Sigmoid colon (tissue), 7 donors: ENCODE measurements around the gene DNAH14. TPM values are rescaled to one million over a fixed set of nuclear protein-coding genes. Genes with fewer than 3 reads are reported as not detected.

Source experiments
- DNase-seq: peaks from one replicate; pipeline ENCODE4 v3.0.0-alpha.2; 2019
- H3K27ac ChIP-seq, 4 donors: fragments of 200-600 bp; sonication (generic); one replicate each; pipeline ENCODE4 v1.5.1; 2016 to 2019; ENCODE audit warnings: mild to moderate bottlenecking in 1 of 4
- H3K27me3 ChIP-seq, 3 donors: fragments of 200-600 bp; sonication (generic); one replicate each; pipeline ENCODE4 v1.5.1; 2019; ENCODE audit warnings: mild to moderate bottlenecking in 1 of 3
- H3K36me3 ChIP-seq, 4 donors: fragments of 200-600 bp; sonication (generic); one replicate each; pipeline ENCODE4 v1.5.1; 2016 to 2019
- H3K4me1 ChIP-seq, 4 donors: fragments of 200-600 bp; sonication (generic); one replicate each; pipeline ENCODE4 v1.5.1; 2017 to 2019
- H3K4me3 ChIP-seq, 4 donors: fragments of 200-600 bp; sonication (generic); one replicate each; pipeline ENCODE4 v1.5.1; 2017 to 2019; ENCODE audit warnings: mild to moderate bottlenecking in 2 of 4, moderate library complexity in 1 of 4
- H3K9me3 ChIP-seq, 4 donors: fragments of 200-600 bp in 3 of 4; sonication (generic) in 3 of 4; one replicate each; pipeline versions ENCODE4 v1.5.1 to v1.6.1; 2013 to 2019
- CTCF ChIP-seq, 4 experiments: fragments of 450-650 bp in 3 of 4; fragments of 200-600 bp in 1 of 4; IDR thresholded peaks; one replicate each; pipeline ENCODE4 v1.5.1; 2016 to 2019; ENCODE audit warnings: antibody characterized with exemption in 4 of 4, mild to moderate bottlenecking in 3 of 4, moderate library complexity in 2 of 4
- EP300 ChIP-seq, 4 donors: sonication (generic); formaldehyde crosslinking; IDR thresholded peaks; one replicate each; pipeline ENCODE4 v1.6.1; 2017; ENCODE audit warnings: antibody characterized with exemption in 4 of 4
- POLR2A ChIP-seq, 2 donors: fragments of 450-650 bp; IDR thresholded peaks; one replicate each; pipeline ENCODE4 v1.6.1; 2016; ENCODE audit warnings: antibody characterized with exemption in 2 of 2, mild to moderate bottlenecking in 2 of 2, moderate library complexity in 2 of 2
- POLR2AphosphoS5 ChIP-seq, 4 donors: sonication (generic); formaldehyde crosslinking; IDR thresholded peaks; one replicate each; pipeline ENCODE4 v1.6.1; 2017; ENCODE audit warnings: antibody characterized with exemption in 4 of 4
- WGBS, 2 donors: extraction: QIAGEN DNeasy Blood & Tissue Kit; methylation state at CpG; one replicate each; pipeline ENCODE4 v1.1.7; 2013; 5-methylcytosine and 5-hydroxymethylcytosine counted together
- intact Hi-C: fragments of 100-400 bp; cut with DNase I; formaldehyde crosslinking; loops from one replicate; pipeline ENCODE4 v1.15.1; 2023
- polyA plus RNA-seq, 3 donors: library from polyadenylated mRNA; stranded (reverse); fragments of 200-250 nt; gene quantifications; one replicate each; pipeline ENCODE4 v1.2.3, GENCODE V29; 2013
- total RNA-seq, 4 donors: library from RNA; depleted of rRNA; stranded (reverse); fragments of >200 nt; gene quantifications; one replicate each; pipeline ENCODE4 v1.1.0, GENCODE V29; 2016
- donor health status: healthy with polysubstance abuse.
- donor health status: Bipolar disorder and iron deficiency.
- donor health status: healthy.

The DNAH14 gene
- total and polyA plus RNA-seq, 7 donors, result 2.4 to 9.7 (median 3.3) TPM

- DNase-seq, result no peak
- no peak overlapping the region for H3K27ac ChIP-seq
- no peaks in the 10 kb centered on the region for H3K27me3 ChIP-seq
- peaks cover 0 to 6% (median 0%) of the 10 kb centered on the region in 4 donors for H3K4me1 ChIP-seq
- WGBS, 2 donors, result 54 to 75% methylated on average over 2 of the region's 2 CpGs
- no peaks in the 10 kb centered on the region for H3K9me3 ChIP-seq
- no peaks in the 10 kb centered on the region for H3K36me3 ChIP-seq
- H3K4me3 ChIP-seq, result no peak overlapping the region
- TF ChIP-seq POLR2A (IDR thresholded peaks at IDR 0.05) (no peak), CTCF (IDR thresholded peaks at IDR 0.05) (no peak), POLR2AphosphoS5 (IDR thresholded peaks at IDR 0.05) (no peak), EP300 (IDR thresholded peaks at IDR 0.05) (no peak)
- intact Hi-C loops, result no loop called here
These were observed 25.5 kb upstream of the DNAH14 start for GRCh38 chr1:224903955-224904354.

GRCh38 chr1:224906340-224906739, 23.1 kb upstream of the DNAH14 start:
- intact Hi-C loops, result no loop called here
- peaks cover 0 to 4% (median 1%) of the 10 kb centered on the region in 4 donors for H3K9me3 ChIP-seq

GRCh38 chr1:224911217-224911616, 18.3 kb upstream of the DNAH14 start:
- no peak for DNase-seq
- Histone ChIP-seq H3K36me3 (no peaks in the 10 kb centered on the region), H3K4me3 (no peak overlapping the region), H3K9me3 (peaks cover 0 to 14% (median 9%) of the 10 kb centered on the region in 4 donors), H3K4me1 (no peaks in the 10 kb centered on the region), H3K27ac (no peak overlapping the region), H3K27me3 (no peaks in the 10 kb centered on the region)
- intact Hi-C loops, result no loop called here
- TF ChIP-seq EP300 (IDR thresholded peaks at IDR 0.05), result no peak
- no peak for TF ChIP-seq POLR2A (IDR thresholded peaks at IDR 0.05)
- no peak for TF ChIP-seq POLR2AphosphoS5 (IDR thresholded peaks at IDR 0.05)

More at GRCh38 chr1:224906340-224906739, 23.1 kb upstream of the DNAH14 start:
- peaks cover 0 to 6% (median 0%) of the 10 kb centered on the region in 4 donors for H3K4me1 ChIP-seq
- WGBS, 2 donors, result 86 to 95% methylated on average over 1 of the region's 1 CpG
- H3K27me3 ChIP-seq, result no peaks in the 10 kb centered on the region
- H3K4me3 ChIP-seq, result no peak overlapping the region
- no peak for TF ChIP-seq POLR2A (IDR thresholded peaks at IDR 0.05)
- DNase-seq, result no peak
- H3K36me3 ChIP-seq, result no peaks in the 10 kb centered on the region
- H3K27ac ChIP-seq, result no peak overlapping the region

GRCh38 chr1:224914292-224914900, 15.1 kb upstream of the DNAH14 start:
- H3K27me3 ChIP-seq, result no peaks in the 10 kb centered on the region
- intact Hi-C loops, result no loop called here

GRCh38 chr1:224919508-224919907, 10.0 kb upstream of the DNAH14 start:
- Histone ChIP-seq H3K4me1 (no peaks in the 10 kb centered on the region), H3K9me3 (peaks cover 0 to 3% (median 0%) of the 10 kb centered on the region in 4 donors), H3K36me3 (no peaks in the 10 kb centered on the region), H3K27ac (no peak overlapping the region), H3K27me3 (no peaks in the 10 kb centered on the region), H3K4me3 (no peak overlapping the region)
- WGBS, 2 donors, result 89 to 90% methylated on average over 4 of the region's 4 CpGs
- TF ChIP-seq EP300 (IDR thresholded peaks at IDR 0.05) (no peak), CTCF (IDR thresholded peaks at IDR 0.05) (no peak), POLR2A (IDR thresholded peaks at IDR 0.05) (no peak), POLR2AphosphoS5 (IDR thresholded peaks at IDR 0.05) (no peak)
- DNase-seq, result no peak
- intact Hi-C loops, result no loop called here

More at GRCh38 chr1:224914292-224914900, 15.1 kb upstream of the DNAH14 start:
- H3K27ac ChIP-seq, result no peak overlapping the region
- TF ChIP-seq POLR2AphosphoS5 (IDR thresholded peaks at IDR 0.05) (no peak), EP300 (IDR thresholded peaks at IDR 0.05) (no peak)
- H3K9me3 ChIP-seq, result peaks cover 0 to 17% (median 9%) of the 10 kb centered on the region in 4 donors
- no peaks in the 10 kb centered on the region for H3K4me1 ChIP-seq
- WGBS, 2 donors, result 91 to 96% methylated on average over 1 of the region's 1 CpG
- no peak for DNase-seq
- H3K4me3 ChIP-seq, result no peak overlapping the region
- no peaks in the 10 kb centered on the region for H3K36me3 ChIP-seq

GRCh38 chr1:224920930-224921329, 8.5 kb upstream of the DNAH14 start:
- Histone ChIP-seq H3K27me3 (no peaks in the 10 kb centered on the region), H3K27ac (no peak overlapping the region), H3K9me3 (peaks cover 0 to 3% (median 0%) of the 10 kb centered on the region in 4 donors), H3K4me3 (no peak overlapping the region), H3K36me3 (no peaks in the 10 kb centered on the region), H3K4me1 (no peaks in the 10 kb centered on the region)
- TF ChIP-seq POLR2AphosphoS5 (IDR thresholded peaks at IDR 0.05), result no peak
- TF ChIP-seq EP300 (IDR thresholded peaks at IDR 0.05), result no peak
- TF ChIP-seq POLR2A (IDR thresholded peaks at IDR 0.05), result no peak
- no peak for TF ChIP-seq CTCF (IDR thresholded peaks at IDR 0.05)
- intact Hi-C loops, result no loop called here
- DNase-seq, result no peak
